HG02623 (cell line): ENCODE measurements around the gene ZNF865.
A peak's percentile ranks its signal among the peaks of the same experiment; 100 is the strongest.

ENCODE experiments used
- ATAC-seq: cut with Tn5 transposase; IDR thresholded peaks from one replicate; pipeline ENCODE4 v1.9.1; 2021; ENCODE audit warnings: moderate library complexity; ENCODE audit not compliant: unreplicated experiment

Gene ZNF865

DNA sequence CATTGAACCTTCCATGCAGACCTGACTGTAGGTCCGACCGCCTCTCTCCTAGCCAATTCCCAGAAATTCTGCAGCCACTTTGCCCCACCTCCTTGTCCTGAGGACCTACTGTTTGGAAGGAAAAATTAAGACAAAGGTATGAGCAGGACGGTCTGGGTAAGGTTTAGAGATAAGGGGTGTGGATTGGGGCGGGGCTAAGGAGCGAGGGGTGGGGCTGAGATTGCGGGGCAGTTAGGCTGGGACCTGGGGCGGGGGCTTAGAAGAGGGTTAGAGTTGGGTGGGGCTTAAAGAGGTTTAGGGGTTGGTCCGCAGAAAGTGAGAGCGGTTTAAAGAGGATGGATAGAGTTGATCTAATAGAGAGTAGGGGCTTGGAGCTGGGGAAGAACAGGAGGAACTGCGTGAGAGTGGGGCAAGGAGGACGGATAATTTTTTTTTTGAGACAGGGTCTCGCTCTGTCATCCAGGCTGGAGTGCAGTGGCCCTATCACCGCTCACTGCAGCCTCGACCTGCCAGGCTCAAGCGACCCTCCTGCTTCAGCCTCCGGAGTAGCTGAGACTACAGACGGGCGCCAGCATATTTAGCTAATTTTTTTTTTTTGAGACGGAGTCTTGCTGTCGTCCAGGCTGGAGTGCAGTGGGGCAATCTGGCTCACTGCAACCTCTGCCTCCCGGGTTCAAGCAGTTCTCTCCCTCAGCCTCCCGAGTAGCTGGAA is 1.7 kb upstream of the ZNF865 start:
- no peak for ATAC-seq

DNA sequence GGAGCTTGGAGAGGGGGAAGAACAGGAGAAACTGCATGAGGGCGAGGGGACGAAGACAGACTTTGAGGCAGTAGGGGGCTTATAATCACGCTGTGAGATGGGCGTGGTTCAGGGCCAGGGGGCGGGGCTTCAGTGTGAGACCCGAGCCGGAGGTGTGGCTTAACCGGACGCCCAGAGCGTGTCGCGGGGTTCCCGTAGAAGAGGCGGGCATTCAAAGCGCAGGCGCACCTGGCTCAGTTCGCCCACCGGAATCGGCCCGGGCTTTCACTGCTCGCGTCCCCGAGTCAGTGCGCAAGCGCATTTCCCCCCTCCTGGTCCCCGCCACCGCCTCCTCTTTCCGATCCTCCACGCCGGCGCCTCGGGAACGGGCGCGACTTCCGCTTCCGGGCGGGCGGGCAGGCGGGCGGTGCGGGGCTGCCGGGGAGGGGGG is 225 bp upstream of the ZNF865 start:
- ATAC-seq = peak; percentile 65

- no peak for ATAC-seq
Measured at GRCh38 chr19:55606471-55606787, 982 bp downstream of the ZNF865 start.

GRCh38 chr19:55606817-55607216 is 1.4 kb downstream of the ZNF865 start:
- no peak for ATAC-seq

DNA sequence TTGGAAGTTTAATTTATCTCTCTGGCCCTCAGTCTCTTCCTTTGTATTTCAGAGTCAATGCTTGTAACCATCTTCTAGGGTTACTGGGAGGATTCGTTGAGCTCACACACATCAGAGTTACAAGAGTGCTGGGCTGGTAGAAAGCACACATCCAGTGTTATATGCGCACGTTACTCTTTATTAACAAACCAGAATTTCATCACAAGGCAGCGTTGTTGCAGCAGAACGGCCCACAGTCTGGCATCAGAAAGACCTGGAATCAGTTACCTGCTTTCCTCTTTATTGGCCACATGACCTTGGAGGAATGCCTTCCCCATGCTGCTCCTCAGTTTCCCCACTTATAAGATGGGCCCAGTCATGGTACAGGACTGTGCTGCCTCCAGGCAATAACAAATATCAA is 3.9 kb downstream of the ZNF865 start:
- ATAC-seq = no peak

DNA sequence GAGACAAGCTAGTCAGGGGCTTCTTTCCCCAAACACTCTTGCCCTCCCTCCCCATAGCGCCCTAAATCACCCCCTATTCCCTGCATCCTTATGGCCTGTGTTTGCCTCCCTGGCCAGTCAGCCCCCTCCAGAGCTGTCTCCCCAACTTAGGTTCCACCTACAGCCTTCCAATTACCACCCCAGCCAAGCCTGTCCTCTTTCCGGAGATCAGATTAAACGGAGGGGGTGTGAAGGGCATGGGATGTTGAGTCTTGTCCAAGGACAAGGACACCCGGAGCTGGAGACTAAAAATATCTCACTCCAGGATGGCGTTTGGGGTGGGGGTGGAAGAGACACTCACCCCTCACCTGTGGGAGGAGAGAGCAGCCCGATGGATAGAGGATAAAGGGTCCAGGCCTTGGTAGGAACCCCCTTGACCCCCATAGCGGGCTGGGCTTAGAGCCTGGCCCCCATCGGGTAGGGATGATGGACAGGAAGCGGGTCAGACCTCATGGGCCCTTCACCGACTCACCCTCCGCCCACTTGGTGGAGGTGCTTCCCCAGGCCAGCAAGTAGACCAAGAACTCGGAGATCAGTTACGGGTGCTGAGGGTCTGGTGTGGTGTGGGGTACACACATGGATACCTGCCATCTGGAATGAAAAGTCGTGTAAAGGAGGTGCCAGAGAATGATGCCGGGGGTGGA is 6.0 kb downstream of the ZNF865 start:
- no peak for ATAC-seq

DNA sequence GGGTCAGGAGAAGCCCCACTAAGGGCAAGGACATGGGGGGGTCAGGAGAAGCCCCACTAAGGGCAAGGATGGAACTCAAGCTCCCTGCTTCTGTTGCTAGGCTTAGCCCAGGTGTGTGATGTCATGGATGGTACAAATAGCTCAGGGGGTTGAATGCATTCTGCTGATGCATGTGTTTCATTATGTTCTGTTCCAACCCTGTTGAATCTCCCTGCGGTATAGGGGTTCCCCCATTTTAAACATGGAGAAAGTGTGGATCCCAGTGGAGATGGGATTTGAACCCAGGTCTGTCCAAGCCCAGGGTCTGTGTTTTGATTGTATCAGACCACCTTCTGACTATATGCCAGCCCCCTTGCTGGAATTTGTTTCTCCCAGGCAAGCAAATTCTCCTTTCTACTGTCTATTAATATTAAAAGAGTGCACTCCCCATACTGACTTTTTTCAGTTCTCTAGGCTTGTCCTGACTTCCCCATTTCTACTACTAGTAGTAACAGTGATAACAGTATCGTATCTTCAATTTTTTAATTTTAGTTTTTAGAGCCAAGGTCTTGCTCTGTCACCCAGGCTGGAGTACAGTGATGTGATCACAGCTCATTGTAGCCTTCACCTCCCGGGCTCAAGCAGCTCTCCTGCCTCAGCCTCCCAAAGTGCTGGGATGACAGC is 6.7 kb downstream of the ZNF865 start:
- no peak for ATAC-seq

- ATAC-seq = no peak
Measured at GRCh38 chr19:55613396-55613795, 7.9 kb downstream of the ZNF865 start.

- ATAC-seq = no peak
Measured at GRCh38 chr19:55613930-55614710, 8.7 kb downstream of the ZNF865 start.

DNA sequence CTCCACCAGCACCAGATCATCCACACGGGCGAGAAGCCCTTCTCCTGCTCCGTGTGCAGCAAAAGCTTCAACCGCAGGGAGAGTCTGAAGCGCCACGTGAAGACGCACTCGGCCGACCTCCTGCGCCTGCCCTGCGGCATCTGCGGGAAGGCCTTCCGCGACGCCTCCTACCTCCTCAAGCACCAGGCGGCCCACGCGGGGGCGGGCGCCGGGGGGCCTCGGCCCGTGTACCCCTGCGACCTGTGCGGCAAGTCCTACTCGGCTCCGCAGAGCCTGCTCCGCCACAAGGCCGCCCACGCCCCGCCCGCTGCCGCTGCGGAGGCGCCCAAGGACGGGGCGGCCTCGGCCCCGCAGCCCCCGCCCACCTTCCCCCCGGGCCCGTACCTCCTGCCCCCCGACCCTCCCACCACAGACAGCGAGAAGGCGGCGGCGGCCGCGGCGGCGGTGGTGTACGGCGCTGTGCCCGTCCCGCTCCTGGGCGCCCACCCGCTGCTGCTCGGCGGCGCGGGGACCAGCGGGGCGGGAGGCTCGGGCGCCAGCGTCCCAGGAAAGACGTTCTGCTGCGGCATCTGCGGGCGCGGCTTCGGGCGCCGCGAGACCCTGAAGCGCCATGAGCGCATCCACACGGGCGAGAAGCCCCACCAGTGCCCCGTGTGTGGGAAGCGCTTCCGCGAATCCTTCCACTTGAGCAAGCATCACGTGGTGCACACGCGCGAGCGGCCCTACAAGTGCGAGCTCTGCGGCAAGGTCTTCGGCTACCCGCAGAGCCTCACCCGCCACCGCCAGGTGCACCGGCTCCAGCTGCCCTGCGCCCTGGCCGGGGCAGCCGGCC is 9.5 kb downstream of the ZNF865 start:
- ATAC-seq = no peak

GRCh38 chr19:55615543-55616394 is 10.3 kb downstream of the ZNF865 start:
- ATAC-seq = no peak

DNA sequence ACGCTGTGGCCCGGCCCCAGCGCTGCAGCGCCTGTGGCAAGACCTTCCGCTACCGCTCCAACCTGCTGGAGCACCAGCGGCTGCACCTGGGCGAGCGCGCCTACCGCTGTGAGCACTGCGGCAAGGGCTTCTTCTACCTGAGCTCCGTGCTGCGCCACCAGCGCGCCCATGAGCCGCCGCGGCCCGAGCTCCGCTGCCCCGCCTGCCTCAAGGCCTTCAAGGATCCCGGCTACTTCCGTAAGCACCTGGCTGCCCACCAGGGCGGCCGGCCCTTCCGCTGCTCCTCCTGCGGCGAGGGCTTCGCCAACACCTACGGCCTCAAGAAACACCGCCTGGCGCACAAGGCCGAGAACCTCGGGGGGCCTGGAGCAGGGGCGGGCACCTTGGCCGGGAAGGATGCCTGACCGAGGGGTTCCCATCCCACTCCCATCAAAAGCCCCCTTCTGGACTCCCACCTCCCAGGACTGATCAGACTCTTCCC is 11.0 kb downstream of the ZNF865 start:
- ATAC-seq = no peak

DNA sequence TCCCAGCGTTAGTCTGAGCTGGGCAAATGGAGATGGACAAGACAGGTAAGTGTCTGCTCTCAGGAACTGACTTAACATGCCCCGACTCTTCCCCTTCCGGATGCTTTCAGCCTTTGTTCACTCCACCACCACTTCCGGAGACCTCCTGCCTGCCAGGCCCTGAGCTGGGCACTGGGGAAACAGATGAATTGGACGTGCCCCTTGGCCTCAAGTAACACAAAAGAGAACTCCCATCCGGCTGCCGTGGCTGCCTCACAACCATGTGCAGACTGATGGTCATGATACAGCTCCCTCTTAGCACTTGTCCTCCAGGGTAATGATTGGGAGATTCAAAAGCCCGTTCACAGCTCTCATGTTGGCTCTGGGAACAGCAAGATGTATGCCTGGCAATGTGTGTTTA is 12.0 kb downstream of the ZNF865 start:
- ATAC-seq = no peak

- ATAC-seq = no peak
Measured at GRCh38 chr19:55618426-55618825, 13.0 kb downstream of the ZNF865 start.

GRCh38 chr19:55619286-55619685 is 13.8 kb downstream of the ZNF865 start:
- no peak for ATAC-seq

- ATAC-seq = no peak
Measured at GRCh38 chr19:55620410-55621204, 15.2 kb downstream of the ZNF865 start.

DNA sequence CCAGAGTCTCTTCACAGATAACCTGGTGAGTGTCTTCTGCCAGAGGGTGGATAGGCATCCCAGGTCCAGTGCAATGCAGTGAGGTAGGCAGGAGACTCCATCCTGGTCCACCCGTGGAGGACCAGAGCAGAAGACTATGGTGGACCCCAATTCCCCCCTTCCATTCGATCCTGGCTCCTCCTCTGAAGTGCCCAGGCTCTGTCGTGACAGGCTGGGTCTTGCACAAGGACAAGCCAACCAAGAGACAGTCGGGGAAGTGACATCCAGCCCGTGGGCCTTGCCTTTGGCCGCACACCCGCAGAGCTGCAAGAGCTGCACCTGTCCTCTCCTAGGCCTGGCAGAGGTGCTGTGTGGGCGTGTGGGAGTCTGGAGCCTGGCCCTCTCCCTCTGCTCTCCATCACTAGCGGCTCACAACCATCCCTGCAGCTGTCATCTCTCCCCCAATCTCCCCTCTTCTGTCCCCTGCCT is 15.8 kb downstream of the ZNF865 start:
- no peak for ATAC-seq

DNA sequence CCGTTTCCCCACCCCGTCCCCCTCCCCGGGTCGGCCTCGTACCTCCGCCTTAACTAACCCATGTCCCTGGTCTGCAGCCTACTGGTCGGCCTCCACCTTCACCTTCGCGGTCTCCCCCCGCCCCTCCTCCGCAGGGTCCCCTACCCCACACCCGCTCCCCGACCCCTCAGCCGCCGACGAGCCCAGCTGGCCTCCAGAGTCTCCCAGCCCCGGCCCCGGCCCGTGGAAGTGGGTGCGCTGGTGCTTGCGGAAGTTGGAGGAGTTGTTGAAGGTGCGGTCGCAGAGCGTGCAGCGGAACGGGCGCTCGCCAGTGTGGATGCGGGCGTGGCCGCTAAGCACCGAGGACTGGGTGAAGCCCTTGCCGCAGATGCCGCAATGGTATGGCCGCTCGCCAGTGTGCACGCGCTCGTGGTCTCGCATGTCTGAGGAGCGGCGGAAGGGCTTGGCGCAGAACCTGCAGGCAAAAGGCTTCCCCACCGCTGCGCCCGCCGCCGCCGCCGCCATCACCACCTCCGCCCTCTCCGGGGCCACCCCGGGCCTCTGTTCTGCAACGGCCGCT is 16.3 kb downstream of the ZNF865 start:
- no peak for ATAC-seq
